CD4-positive, alpha-beta T cell treated with Interleukin-6 for 4 hours (primary cell): Measurements from ENCODE around the gene ZFP91.

Experiments used
- DNase-seq: peaks from one replicate; pipeline ENCODE4 v3.0.0-alpha.2; 2020; ENCODE audit warnings: mixed read lengths

ZFP91 gene

GRCh38 chr11:58632510-58632909 lies 53.6 kb downstream of the ZFP91 start:
- DNase-seq, result no peak

- DNase-seq, result no peak
Observed at GRCh38 chr11:58636587-58636986, 57.7 kb downstream of the ZFP91 start.

- no peak for DNase-seq
Observed at GRCh38 chr11:58637371-58637770, 58.5 kb downstream of the ZFP91 start.

GRCh38 chr11:58639103-58639502 lies 60.2 kb downstream of the ZFP91 start:
- no peak for DNase-seq

- DNase-seq, result no peak
Observed at GRCh38 chr11:58639669-58640068, 60.8 kb downstream of the ZFP91 start.

- DNase-seq, result peak; percentile 6
Observed at GRCh38 chr11:58640386-58641023, 61.6 kb downstream of the ZFP91 start.

GRCh38 chr11:58641341-58641740 lies 62.5 kb downstream of the ZFP91 start:
- no peak for DNase-seq

- no peak for DNase-seq
Observed at GRCh38 chr11:58641803-58642581, 63.1 kb downstream of the ZFP91 start.

- DNase-seq, result no peak
Observed at GRCh38 chr11:58645854-58646253, 67.0 kb downstream of the ZFP91 start.

- no peak for DNase-seq
Observed at GRCh38 chr11:58647141-58647699, 68.4 kb downstream of the ZFP91 start.

GRCh38 chr11:58647866-58648265 lies 69.0 kb downstream of the ZFP91 start:
- no peak for DNase-seq

- DNase-seq, result no peak
Observed at GRCh38 chr11:58649623-58650022, 70.8 kb downstream of the ZFP91 start.

- no peak for DNase-seq
Observed at GRCh38 chr11:58650496-58650895, 71.6 kb downstream of the ZFP91 start.

GRCh38 chr11:58652726-58653280 lies 73.9 kb downstream of the ZFP91 start:
- DNase-seq, result no peak

- DNase-seq, result peak; percentile 81
Observed at GRCh38 chr11:58654079-58654907, 75.4 kb downstream of the ZFP91 start.

- no peak for DNase-seq
Observed at GRCh38 chr11:58654908-58655296, 76.0 kb downstream of the ZFP91 start.

- no peak for DNase-seq
Observed at GRCh38 chr11:58656348-58656747, 77.5 kb downstream of the ZFP91 start.

- no peak for DNase-seq
Observed at GRCh38 chr11:58658623-58659022, 79.8 kb downstream of the ZFP91 start.

- no peak for DNase-seq
Observed at GRCh38 chr11:58659404-58659803, 80.5 kb downstream of the ZFP91 start.

GRCh38 chr11:58659910-58660570 lies 81.2 kb downstream of the ZFP91 start:
- DNase-seq, result no peak
